ENCODE results near the gene PAQR6. TPM values are rescaled to one million over a fixed set of nuclear protein-coding genes. Genes with fewer than 3 reads are reported as not detected.

Gene PAQR6
- total RNA-seq, 4 donors from 2014 or later, result 2.0 to 8.4 (median 4.6) TPM

DNA sequence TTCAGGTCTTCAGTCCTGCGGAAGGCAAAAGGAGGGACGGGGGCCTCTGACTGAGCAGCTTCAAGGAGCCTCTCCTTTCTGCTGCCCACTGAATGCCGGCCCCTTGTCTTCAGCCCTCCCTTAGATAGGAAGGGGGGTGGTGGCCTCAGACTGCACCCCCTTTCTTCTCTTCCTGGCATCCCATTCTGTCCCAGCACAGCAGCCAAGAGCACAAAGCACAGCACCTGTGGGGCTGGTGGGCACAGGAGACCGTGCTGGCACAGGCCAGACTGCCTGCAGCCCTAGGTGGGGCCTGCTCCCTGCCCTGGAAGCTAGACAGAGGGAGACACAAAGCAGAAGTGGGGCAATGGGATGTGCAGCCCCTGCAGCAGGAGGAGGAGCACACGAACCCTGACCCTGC, 1.7 kb upstream of the PAQR6 start:
- no peak for TF ChIP-seq CTCF (IDR thresholded peaks at IDR 0.05)
- no peak for TF ChIP-seq POLR2A (IDR thresholded peaks at IDR 0.05)
- no peak for DNase-seq (ENCODE audit: low spot score in 2 of 2)
- H3K4me3 ChIP-seq (ENCODE audit: low read depth, poor library complexity, severe bottlenecking), result no peak overlapping the region
- 37 to 58% methylated on average over 4 to 5 of the region's 5 CpGs for WGBS, 2 donors
- intact Hi-C loops (cut with DNase I; ENCODE audit: low total_unique reads), result no loop called here

- WGBS, 2 donors, result 65 to 76% methylated on average over 4 of the region's 4 CpGs
- TF ChIP-seq CTCF (IDR thresholded peaks at IDR 0.05) (no peak), POLR2A (IDR thresholded peaks at IDR 0.05) (no peak)
- intact Hi-C loops (cut with DNase I; ENCODE audit: low total_unique reads), result no loop called here
- no peak for DNase-seq (ENCODE audit: low spot score in 2 of 2)
- no peak overlapping the region for H3K4me3 ChIP-seq (ENCODE audit: low read depth, poor library complexity, severe bottlenecking)
Observed at GRCh38 chr1:156248323-156248683, 447 bp upstream of the PAQR6 start.

- DNase-seq (ENCODE audit: low spot score in 2 of 2), result no peak
- WGBS, 2 donors, result 28% methylated on average over 15 to 16 of the region's 16 CpGs
- no peak for TF ChIP-seq CTCF (IDR thresholded peaks at IDR 0.05)
- no peak for TF ChIP-seq POLR2A (IDR thresholded peaks at IDR 0.05)
- H3K4me3 ChIP-seq (ENCODE audit: low read depth, poor library complexity, severe bottlenecking), result no peak overlapping the region
- intact Hi-C loops (cut with DNase I; ENCODE audit: low total_unique reads), result no loop called here
Observed at GRCh38 chr1:156246781-156247459, 936 bp downstream of the PAQR6 start.

DNA sequence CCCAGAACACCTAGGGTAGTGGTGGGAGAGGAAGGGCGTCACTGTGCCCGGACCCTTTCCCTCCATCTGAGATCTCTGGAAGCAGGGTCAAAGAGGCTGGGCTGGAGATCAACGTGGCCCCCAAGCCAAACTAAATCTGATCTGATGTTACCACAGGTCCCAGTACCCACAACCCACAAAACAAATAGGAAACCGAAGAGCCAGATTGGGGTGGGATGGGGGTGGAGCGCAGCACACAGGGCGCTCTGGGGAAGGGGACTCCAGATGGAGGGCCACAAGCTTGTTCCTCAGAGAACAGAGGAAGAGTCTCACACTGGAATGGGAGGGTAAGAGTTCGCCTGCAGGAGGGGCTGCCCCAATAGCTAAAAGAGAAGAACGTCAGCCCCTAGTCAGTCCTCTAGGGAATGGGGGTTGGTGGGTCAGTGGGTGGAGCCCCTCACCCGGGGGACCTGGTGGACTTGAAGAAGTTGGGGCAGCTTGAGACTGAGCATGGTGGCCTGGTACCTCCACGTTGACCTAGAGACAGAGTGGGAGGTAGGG, 1.5 kb downstream of the PAQR6 start:
- H3K4me3 ChIP-seq (ENCODE audit: low read depth, poor library complexity, severe bottlenecking), result no peak overlapping the region
- intact Hi-C loops (cut with DNase I; ENCODE audit: low total_unique reads), result no loop called here
- no peak for DNase-seq (ENCODE audit: low spot score in 2 of 2)
- 61 to 65% methylated on average over 10 of the region's 10 CpGs for WGBS, 2 donors
- TF ChIP-seq CTCF (IDR thresholded peaks at IDR 0.05) (no peak), POLR2A (IDR thresholded peaks at IDR 0.05) (no peak)

DNA sequence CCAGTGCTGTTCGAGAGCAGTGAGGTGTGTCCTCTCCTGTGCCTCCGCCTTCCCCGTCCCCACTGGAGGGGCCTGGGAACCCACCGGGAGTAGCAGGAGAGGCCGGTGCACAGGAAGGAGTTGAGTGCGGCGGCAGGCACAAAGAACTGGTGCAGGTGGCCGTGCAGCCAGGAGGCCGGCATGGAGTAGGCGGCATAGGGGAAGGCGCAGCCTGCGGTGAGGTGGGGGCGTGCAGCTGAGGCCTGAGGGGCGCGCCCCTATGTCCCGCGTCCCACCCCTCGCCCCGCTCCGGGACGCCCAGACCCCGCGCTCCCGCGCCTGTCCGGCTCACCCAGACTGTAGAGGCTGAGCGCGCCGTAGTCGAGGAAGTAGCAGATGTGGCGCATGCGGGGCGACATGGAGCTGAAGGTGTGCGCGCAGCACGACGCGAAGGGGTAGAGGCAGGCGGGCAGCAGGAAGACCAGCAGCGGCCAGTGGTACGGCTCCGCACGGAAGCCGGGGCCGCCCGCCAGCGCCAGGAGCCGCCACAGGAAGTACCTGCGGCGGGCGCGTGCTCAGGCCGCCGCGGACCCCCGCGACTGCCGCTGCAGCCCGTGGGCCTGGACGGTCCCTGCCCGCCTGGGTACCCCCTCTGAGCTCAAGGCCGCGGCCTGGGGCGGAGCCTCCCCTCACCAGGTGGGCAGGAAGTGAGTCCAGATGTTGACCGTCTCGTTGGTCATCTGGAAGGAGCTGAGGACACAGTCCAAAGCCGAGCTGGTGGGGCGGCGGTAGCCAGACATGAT, 2.2 kb downstream of the PAQR6 start:
- 13 to 24% methylated on average over 30 to 49 of the region's 69 CpGs for WGBS, 2 donors
- intact Hi-C loops (cut with DNase I; ENCODE audit: low total_unique reads), result no loop called here
- no peak for DNase-seq (ENCODE audit: low spot score in 2 of 2)
- TF ChIP-seq POLR2A (IDR thresholded peaks at IDR 0.05) (no peak), CTCF (IDR thresholded peaks at IDR 0.05) (no peak)
- no peak overlapping the region for H3K4me3 ChIP-seq (ENCODE audit: low read depth, poor library complexity, severe bottlenecking)

Data from lower leg skin (tissue), 4 donors.